Central memory CD4-positive, alpha-beta T cell (primary cell): ENCODE measurements around the gene AKAP1.

Experiments used
- DNase-seq: peaks from one replicate; pipeline ENCODE4 v3.0.0; 2022
- total RNA-seq, 3 experiments: gene quantifications; one replicate each; lab custom pipeline; 2026; lab: John Stamatoyannopoulos, UW

Gene AKAP1, protein sequence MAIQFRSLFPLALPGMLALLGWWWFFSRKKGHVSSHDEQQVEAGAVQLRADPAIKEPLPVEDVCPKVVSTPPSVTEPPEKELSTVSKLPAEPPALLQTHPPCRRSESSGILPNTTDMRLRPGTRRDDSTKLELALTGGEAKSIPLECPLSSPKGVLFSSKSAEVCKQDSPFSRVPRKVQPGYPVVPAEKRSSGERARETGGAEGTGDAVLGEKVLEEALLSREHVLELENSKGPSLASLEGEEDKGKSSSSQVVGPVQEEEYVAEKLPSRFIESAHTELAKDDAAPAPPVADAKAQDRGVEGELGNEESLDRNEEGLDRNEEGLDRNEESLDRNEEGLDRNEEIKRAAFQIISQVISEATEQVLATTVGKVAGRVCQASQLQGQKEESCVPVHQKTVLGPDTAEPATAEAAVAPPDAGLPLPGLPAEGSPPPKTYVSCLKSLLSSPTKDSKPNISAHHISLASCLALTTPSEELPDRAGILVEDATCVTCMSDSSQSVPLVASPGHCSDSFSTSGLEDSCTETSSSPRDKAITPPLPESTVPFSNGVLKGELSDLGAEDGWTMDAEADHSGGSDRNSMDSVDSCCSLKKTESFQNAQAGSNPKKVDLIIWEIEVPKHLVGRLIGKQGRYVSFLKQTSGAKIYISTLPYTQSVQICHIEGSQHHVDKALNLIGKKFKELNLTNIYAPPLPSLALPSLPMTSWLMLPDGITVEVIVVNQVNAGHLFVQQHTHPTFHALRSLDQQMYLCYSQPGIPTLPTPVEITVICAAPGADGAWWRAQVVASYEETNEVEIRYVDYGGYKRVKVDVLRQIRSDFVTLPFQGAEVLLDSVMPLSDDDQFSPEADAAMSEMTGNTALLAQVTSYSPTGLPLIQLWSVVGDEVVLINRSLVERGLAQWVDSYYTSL
- 52.3 to 92.1 (median 59.8) reads per million in 3 experiments for total RNA-seq

DNA sequence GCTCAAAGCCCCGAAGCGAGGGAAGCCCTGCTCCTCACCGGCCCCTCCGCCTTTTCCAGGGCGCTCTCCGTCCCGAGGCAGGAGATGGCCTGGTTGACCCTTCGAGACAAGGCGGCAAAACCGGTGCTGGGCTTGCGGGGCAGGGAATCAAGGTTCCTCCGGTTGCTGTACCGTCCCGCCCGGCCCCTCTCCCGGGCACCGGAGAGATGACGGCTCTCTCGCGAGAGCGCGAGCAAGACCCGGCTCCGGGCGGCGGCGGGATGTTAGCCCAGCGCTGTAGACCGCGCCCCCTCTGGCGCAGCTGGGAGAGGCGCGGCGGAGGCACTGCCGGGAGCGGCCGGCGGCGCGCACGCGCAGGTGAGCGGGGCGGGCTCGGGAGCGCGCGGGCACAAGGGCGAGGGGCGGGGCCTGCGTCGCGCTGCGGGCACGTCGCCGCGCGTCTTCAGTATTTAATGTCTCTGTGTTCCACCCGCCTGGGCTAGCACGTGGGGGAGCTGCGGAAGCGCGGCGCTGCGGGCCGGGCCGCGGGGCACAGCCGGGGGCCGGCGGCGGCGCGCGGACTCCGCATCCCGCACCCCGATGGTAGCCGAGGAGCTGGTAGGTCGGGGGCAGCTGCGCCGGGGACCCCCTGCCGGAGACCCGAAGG is at the start of gene AKAP1:
TSS of gene AKAP1 (plus strand) at position 445 of the 646 bp plus-strand sequence. CDS start 20,219 bp downstream, outside the sequence.
- peak; percentile 98 for DNase-seq

DNA sequence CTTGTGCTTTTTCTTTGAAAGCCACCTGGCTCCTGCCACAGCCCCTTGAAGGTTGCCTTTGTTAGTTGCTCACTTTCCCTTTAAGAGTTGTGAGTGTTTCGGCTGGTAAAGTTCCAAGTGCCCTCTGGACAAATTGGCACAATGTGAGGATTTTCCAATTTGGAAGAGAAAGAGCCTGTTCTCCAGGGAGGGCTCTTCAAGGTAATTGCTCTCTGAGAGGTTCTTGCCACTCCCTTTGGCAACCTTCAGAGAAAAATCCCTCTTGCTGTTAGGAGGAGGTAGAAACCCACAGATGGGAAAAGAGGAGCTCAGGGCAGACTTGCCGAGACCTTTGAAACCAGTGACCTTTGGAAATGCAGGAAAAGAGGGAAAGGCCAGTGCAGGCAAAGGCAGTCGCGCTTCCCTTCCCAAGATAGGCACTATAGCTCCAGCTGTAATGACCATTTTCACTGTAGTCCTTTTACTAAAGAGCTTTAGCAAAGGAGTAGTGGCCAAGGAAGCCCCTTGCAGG is 49.0 kb upstream of the AKAP1 start:
- no peak for DNase-seq

DNA sequence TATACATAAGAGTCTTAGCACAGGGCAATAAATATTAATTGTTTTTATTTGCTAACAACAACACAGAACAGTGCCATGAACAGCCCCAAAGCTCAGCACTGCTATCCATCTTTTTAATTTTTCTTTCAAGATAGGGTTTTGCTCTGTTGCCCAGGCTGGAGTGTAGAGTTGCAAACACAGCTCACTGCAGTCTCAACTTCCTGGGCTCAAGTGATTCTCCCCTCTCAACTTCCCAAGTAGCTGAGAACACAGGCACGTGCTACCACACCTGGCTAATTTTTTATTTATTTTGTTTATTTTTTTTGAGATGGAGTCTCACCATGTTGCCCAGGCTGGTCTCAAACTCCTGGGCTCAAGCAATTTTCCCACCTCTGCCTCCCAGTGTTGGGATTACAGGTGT is 47.6 kb upstream of the AKAP1 start:
- no peak for DNase-seq

DNA sequence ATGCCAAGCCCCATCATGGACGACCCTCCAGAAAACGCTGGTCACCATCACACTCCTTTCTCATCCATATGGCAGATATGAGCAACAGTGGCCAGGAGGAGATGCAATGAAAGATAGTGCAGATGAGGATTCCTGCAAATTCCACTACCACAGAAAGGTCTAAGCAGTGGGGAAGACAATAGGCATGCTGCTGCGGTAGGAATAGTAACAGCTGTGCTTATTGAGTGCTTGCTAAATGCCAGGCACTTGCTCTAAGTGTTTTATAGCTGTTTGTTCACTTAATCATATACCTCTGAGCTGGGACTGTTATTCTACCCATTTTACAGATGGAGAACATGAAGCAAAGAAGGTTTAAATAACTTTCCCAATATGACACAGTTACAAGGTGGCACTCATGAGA is 46.6 kb upstream of the AKAP1 start:
- no peak for DNase-seq

DNA sequence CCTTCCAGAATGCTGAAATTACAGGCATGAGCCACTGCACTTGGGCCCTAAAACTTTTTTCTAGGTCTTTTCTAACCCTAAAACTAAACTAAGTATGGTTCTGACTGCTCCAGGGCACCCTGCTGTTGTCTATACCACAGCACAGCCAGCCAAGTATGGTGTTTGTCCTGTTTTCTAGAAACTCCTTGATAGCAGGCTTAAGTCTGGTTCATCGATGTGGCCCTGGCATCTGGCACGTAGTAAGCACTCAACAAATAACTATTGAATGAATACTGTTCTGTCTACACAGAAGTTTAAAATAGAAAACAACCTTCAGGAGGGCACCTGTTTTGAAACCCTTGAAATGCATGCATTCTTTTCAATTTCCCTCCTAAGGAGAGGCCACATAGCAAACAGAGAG is 44.5 kb upstream of the AKAP1 start:
- DNase-seq = no peak

DNA sequence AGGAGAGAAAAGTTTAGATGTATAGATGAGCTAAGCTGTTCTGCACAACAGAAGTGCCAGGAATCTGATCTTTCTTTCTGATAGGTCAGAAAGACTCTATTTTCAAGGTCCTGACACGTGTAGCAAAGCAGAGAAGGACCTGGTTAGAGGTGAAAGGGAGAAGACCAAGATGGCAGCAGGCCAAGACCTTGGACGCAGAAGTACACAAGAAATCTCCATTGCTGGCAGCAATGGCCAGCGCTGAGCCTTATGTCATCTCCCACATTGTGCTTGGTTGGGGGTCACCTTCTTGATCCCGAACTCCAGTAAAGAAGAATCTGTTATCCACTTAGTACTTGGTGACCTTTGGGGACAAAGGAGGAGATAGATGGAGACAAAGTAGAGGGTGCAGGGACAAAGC is 41.8 kb upstream of the AKAP1 start:
- no peak for DNase-seq

DNA sequence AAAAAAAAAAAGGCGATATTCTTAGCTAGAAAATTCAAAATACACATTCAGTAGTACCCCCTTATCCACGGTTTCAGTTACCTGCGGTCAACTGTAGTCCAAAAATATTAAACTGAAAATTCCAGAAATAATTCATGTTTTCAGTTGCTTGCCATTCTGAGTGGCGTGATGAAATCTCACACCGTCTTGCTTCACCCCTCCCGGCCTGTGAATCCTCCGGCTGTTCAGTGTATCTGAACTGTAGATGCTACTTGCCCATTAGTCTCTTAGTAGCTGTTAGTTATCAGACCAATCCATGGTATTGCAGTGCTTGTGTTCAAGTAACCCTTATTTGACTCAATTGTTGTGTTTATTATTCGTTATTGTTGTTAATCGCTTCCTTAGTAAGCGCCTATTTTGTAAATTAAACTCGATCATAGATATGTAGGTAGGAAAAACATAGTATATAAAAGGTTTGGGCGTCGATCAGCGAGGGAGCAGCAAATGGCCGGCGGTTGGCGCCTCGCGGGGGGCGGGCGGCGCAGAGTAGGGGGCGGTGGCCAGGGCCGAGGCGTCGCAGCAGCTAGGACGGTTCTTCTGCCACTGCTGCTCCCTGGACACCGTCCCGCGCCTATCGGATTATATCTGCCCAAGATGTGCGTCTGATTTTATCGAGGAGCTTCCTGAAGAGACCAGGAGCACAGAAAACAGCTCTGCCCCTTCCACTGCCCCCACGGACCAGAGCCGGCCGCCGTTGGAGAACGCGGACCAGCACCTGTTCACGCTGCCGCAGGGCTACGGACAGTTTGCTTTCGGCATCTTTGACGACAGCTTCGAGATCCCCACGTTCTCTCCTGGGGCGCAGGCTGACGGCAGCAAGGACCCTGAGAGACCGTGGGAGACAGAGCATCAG is 39.8 kb upstream of the AKAP1 start:
- DNase-seq = no peak

DNA sequence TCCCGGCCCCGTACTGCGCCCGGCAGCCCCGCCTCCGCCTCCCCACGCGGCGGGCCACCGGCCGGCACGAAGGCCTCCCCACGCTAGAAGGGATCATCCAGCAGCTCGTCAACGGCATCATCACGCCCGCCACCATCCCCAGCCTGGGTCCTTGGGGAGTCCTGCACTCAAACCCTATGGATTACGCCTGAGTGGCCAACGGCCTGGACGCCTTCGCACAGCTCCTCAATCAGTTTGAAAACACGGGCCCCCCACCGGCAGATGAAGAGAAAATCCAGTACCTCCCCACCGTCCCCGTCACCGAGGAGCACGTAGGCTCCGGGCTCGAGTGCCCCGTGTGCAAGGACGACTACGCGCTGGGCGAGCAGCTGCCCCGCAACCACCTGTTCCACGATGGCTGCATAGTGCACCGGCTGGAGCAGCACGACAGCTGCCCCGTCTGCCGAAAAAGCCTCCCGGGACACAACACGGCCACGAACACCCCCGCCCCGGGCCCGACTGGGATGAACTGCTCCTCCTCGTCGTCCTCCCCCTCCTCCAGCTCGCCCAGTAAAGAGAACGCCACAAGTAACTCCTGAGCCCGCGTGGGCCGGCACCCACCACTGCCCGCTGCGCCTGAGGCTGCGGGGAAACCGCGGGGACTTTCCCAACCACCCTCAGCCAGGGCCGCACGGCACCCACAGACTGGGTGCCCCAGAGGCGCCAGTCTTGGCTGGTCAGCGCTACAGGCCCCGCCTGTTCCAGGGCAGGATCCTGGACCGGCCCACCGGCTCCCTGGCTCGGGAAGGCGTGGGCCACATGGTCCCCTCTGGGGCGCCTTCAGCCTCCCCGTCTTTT is 39.0 kb upstream of the AKAP1 start:
- peak; percentile 5 for DNase-seq

DNA sequence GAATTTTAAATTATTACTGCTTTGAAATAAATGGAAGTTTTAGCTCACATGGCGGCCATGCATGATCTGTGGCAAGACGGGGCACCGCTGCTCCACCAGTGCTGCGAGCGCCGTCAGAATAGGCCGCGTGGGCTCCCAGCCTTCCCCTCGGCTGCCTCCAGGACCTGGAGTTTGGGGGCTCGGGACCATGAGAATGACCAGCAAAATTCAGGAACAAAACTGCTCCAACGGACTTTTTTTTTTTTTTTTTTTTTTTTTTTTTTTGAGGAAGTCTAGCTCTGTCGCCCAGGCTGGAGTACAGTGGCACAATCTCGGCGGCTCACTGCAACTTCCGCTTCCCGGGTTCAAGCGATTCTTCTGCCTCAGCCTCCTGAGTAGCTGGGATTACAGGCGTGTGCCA is 38.3 kb upstream of the AKAP1 start:
- DNase-seq = no peak

DNA sequence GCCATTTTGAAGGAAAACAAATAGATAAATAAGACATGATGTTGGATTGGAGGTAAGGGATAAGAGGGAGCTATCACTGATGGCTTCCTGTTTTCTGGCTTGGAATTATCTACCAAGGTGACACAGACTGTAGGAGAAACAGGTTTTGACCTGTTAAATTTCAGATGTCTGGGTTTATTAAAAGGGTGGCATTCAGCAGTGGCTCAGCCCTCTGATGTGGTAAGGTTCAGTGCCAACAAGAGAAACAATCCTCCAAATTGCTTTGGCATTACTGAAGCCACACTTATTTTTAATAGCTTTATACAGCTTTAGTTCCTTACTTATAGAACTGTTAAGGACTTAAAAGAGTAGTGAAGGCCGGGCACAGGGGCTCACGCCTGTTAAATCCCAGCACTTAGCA is 37.0 kb upstream of the AKAP1 start:
- DNase-seq = no peak

DNA sequence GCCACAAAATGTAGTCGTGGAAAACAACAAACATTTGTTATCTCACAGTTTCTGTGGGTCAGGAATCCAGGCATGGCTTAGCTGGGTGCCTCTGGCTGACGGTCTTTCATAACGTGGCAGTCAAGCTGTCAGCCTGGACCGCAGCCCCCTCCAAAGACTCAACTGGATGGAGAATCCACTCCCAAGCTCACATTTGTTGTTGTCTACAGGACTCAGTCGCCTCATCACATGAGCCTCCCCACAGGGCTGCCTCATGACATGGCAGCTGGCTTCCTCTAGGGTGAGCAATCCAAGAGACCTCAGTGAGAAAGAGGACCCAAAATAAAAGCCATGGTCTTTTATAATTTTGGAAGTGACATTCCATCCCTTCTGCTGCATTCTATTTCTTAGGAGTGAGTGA is 34.7 kb upstream of the AKAP1 start:
- no peak for DNase-seq

DNA sequence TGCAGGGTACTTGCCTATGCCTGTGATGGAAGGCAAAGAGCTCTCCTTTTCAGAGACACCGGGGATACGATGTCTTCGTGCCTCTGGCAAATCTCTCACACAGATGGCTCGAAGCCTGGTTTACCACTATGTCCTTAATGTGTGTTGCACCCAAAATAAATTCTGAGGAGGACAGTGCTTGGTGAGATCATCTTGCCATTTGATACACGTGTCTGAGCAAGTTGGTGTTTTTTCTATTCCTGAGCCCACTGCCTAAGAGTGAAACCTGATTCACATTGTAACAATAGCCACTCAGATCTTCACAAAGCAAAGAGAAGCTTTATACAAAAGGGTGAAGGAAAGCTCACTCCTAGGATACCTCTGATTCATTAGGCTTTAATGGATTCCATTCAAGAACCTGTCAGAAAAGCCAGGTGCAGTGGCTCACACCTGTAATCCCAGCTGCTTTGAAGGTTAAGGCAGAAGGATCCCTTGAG is 33.1 kb upstream of the AKAP1 start:
- no peak for DNase-seq

DNA sequence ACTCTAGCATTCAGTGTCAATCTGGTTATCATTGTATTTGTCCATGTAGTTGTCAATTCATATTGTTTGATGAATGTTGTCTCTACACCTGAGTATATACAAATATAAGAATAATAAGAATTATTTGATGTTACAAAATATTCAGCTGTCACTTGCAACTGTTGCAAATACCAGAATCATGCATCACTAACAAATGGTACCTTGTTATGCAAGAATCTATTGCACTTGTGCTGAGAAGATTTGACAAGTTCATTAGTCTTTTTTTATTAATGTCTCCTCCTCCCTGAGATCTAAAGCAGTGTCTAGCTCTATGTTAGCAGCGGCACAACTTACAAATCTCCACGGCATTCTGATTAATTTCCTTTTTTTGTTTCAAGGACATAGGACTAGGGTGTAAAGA is 22.2 kb upstream of the AKAP1 start:
- DNase-seq = no peak

DNA sequence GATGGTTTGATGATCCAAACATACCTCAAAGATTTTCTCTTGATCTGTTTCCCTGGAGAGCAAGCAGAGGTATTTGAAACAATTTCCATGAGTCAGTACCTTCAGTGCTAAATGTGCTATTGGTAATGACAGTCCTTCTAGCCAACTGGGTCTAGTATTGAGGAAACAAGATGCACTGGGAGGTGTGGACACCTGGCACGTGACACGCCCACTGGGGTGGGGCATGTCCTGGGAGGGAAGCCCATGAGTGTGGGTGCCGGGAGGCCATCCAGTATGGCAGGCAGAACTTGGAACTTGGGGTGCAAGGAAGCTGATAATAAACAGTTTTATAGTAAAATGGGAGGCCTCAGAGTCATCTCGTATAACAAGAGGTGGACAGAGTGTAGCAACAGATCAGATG is 17.9 kb upstream of the AKAP1 start:
- no peak for DNase-seq

DNA sequence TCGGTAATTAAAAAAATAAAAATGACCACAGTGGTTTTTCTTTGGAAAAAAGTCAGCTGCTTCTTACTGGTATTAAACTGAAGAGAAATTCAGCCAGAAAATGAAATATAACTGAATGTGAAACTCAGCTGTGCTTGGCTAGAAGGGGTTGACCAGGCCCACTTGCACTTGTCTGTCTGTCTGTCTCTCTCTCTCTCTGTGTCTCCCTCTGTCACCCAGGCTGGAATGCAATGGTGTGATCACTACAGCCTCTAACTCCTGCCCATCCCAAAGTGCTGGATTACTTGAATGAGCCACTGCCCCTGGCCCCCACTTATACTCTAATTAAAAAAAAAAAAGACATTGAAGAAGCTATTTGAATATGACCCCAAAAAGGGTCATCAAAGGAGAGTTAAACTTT is 17.3 kb upstream of the AKAP1 start:
- no peak for DNase-seq

DNA sequence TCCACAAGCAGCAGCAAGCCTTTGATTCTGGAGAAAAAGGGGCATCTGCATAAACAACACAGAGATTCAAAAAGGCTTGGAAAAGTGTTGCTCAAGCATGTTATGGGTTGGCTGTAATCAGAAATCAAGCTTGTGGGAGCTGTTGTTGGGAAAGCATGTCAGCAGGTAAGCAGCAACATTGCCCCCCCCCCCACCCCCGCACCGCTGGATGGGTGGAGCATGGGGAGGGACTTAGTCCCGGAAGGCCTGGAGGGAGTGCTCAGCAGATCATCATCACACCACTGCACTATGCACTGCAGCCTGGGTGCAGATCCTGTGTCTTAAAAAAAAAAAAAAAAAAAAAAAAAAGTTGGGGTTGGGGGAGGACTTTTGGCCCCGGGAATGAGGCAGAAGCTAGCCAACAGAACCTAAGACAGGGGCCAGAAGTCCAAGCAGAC is 16.8 kb upstream of the AKAP1 start:
- no peak for DNase-seq

DNA sequence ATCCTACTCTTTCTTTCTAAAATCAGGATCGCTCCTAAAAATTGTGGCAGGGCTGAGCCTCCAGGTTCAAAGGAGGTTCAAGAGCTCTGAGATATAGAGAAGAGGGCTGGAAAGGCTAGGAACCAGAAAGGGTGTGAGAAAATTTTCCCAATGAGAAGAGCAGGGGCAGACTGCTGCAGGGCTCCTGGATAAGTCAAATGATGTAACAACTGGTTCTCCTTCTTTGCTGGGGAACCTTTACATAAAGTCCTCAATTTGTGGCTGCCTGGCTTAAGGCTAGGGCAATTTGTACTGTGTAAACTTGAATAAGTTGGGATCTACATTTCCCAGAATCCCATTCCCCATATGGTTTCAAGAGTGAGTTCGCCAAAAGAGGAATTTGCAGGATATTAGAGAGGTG is 16.3 kb upstream of the AKAP1 start:
- no peak for DNase-seq

DNA sequence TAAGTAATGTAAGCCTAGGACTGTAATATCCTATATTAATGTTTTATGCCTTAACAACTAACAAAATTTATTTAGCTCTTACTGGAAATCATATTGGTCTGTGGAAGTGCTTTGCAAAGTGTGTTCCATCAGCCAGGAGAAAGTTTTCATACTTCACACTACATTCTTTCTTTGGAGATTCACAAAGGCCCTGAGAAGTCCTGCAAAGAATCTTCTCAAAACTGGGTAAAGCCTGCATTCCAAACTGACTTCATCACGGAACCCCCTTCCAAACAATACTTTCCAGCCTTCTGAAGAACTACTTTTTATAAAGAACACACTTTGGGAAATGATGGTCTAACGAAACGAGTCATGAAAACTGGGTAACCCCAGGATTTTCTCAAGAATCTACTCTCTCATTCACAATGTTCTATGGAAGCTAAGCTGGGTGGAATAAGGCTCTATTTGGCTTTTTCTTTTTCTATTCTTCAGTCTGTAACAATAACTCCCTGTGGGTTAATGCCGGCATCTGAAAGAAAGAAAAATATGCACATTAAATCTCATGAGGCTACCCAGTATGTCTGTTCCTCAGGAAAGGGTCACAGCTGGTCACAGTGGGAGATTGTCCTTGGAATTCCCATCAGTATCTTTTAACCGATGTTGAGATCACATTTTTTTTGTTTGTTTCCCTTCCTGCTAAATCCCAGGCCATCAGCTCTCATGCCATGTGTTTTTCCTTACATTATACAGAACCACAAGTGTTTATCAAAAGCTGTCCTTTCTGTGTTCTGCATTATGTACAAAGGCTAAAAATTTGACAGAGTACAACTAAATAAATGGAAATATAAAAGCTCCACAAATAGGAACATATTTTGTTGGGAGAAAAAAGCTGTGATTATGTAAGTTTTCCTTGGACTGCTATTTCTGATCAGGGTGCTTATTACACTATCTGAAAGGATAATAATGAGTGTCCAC is 12.8 kb upstream of the AKAP1 start:
- DNase-seq = no peak

DNA sequence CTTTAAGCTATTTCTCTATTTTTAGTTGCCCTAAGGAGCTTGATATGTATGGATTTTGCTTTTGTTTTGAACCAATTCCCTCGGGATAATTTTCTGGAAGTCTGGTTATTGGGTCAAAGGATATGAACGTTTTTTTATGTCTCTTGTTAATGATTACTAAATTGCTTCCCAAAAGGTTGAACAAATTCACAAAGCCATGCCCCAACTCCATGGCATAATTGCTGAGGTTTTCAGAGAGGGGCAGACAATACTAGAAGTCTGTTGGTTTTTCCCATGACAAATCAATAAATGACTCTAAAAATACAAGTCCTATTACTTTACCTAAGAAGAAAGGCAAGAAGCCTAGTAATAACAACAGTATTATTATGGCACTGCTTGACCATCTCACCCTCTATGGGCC is 11.4 kb upstream of the AKAP1 start:
- DNase-seq = no peak

DNA sequence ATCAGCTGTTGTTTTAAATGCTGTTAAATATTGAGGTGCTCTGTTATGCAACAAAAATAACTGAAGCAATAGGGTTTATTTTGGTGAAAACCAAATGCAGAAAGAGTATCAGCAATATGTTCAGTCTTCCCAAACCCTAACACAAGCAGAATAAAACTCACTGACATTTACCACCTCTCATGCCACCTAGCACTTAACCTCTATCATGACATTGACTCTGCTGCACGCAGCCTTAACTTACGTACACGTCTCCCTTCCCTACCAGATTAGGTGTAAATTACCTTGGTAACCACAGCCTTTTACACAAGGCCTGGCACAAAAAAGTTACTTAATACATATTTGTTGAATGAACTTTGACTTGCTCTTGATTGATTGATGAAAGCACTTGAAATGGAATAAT is 9.9 kb upstream of the AKAP1 start:
- no peak for DNase-seq
